GM12892 (cell line): ENCODE data around the gene HPRT1.

Experiments
- POLR2AphosphoS5 ChIP-seq: IDR thresholded peaks from 2 replicates; pipeline ENCODE4 v1.6.1; 2011; ENCODE audit warnings: low read depth, low read length, control low read depth
- TAF1 ChIP-seq: IDR thresholded peaks from 2 replicates; pipeline ENCODE4 v1.6.1; 2011; ENCODE audit warnings: low read depth, mild to moderate bottlenecking, control low read depth, low read length, borderline replicate concordance

DNA sequence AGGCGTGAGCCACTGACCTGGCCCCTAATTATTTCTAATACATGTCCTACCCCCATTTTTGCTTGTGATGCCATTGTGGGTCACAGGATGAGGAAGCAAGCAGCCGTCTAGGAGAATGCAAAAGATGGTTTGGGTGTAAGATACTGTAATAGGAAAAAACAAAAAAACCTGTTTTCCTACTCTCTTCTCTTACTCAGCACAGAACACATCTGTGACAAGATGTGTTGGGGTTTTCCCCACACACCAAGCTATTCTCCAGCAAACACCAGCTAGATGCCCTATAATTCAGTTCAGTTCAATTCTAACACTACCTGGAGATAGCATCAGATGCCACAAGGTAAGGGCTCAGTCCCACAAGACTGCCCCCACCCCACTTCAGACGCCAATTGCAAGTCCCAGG, 15.3 kb upstream of the HPRT1 start:
- TF ChIP-seq POLR2AphosphoS5 (no peak), TAF1 (no peak)
